H1 (cell line): ENCODE results near the gene ITGAV. TPM values are rescaled to one million over a fixed set of nuclear protein-coding genes. Genes with fewer than 3 reads are reported as not detected.

Source experiments
- CTCF ChIA-PET: fragments of 300-600 bp; sonication (Branson Sonifier 250); formaldehyde crosslinking; loops from one replicate; lab custom pipeline; 2021; ENCODE audit not compliant: partially characterized antibody; lab: Charles Lee
- POLR2A ChIA-PET: fragments of 300-600 bp; sonication (Branson Sonifier 250); formaldehyde crosslinking; loops from one replicate; lab custom pipeline; 2021; ENCODE audit warnings: inconsistent platforms; ENCODE audit not compliant: partially characterized antibody; lab: Charles Lee
- DNase-seq, 2 experiments: peaks; one replicate each; pipeline versions ENCODE4 v3.0.0 to v3.0.0-alpha.2; 2010 to 2022; ENCODE audit warnings: low spot score in 2 of 2, low read depth in 1 of 2, mixed read lengths in 1 of 2
- FAIRE-seq: peaks from 2 replicates; lab custom pipeline; 2011; peaks lifted over from hg19 to GRCh38; lab: Jason Lieb, UNC
- H2AFZ ChIP-seq: 2 replicates; pipeline ENCODE4 v1.8.1; 2012; ENCODE audit warnings: low read length, inconsistent platforms
- H2AK5ac ChIP-seq: 2 replicates; pipeline ENCODE4 v1.6.1; 2013; ENCODE audit warnings: low read depth, low read length
- H2BK120ac ChIP-seq: replicated peaks from 2 replicates; pipeline ENCODE3; 2013; ENCODE audit warnings: low read depth, low read length, inconsistent platforms
- H2BK12ac ChIP-seq: 2 replicates; pipeline ENCODE4 v1.6.1; 2013; ENCODE audit warnings: low read depth, low read length
- H2BK15ac ChIP-seq: 2 replicates; pipeline ENCODE4 v1.6.1; 2013; ENCODE audit warnings: low read length
- H2BK20ac ChIP-seq: 2 replicates; pipeline ENCODE4 v1.6.1; 2013; ENCODE audit warnings: low read length
- H2BK5ac ChIP-seq: 2 replicates; pipeline ENCODE4 v1.6.1; 2013; ENCODE audit warnings: low read depth, low read length
- H3K14ac ChIP-seq: 2 replicates; pipeline ENCODE4 v1.6.1; 2013; ENCODE audit warnings: inconsistent platforms; ENCODE audit not compliant: insufficient read length
- H3K18ac ChIP-seq: 2 replicates; pipeline ENCODE4 v1.6.1; 2013; ENCODE audit warnings: low read length; ENCODE audit errors: extremely low read depth
- H3K23ac ChIP-seq: 2 replicates; pipeline ENCODE4 v1.6.1; 2013; ENCODE audit warnings: inconsistent platforms; ENCODE audit not compliant: insufficient read length
- H3K23me2 ChIP-seq: 2 replicates; pipeline ENCODE4 v1.6.1; 2013; ENCODE audit warnings: low read depth, low read length
- H3K27ac ChIP-seq: 2 replicates; pipeline ENCODE4 v1.6.1; 2011; ENCODE audit warnings: low read depth, low read length, inconsistent platforms
- H3K27me3 ChIP-seq, 4 experiments: replicated peaks in 1 of 4; 1 replicate in 1 of 4; 2 replicates in 3 of 4; pipeline versions ENCODE4 v1.6.1 to v1.8.1; 2011 to 2013; ENCODE audit warnings: low read length in 3 of 4, mild to moderate bottlenecking in 3 of 4, inconsistent platforms in 2 of 4, mixed read lengths in 2 of 4, moderate library complexity in 1 of 4; ENCODE audit not compliant: control insufficient read depth in 3 of 4, insufficient read depth in 3 of 4; ENCODE audit errors: extremely low read depth in 1 of 4
- H3K36me3 ChIP-seq, 4 experiments: 2 replicates each; pipeline versions ENCODE4 v1.6.1 to v1.8.1; 2011 to 2013; ENCODE audit warnings: mild to moderate bottlenecking in 4 of 4, low read length in 3 of 4, moderate library complexity in 2 of 4, control low read depth in 1 of 4, inconsistent platforms in 1 of 4; ENCODE audit not compliant: insufficient read depth in 4 of 4, control insufficient read depth in 2 of 4
- H3K4ac ChIP-seq: replicated peaks from 2 replicates; pipeline ENCODE3; 2013; ENCODE audit warnings: low read length, low read depth, mixed read lengths, inconsistent platforms; ENCODE audit not compliant: insufficient read length
- H3K4me1 ChIP-seq, 4 experiments: replicated peaks in 1 of 4; 1 replicate in 1 of 4; 2 replicates in 3 of 4; pipeline versions ENCODE4 v1.6.1 to v1.8.1; 2011 to 2013; ENCODE audit warnings: low read length in 3 of 4, inconsistent platforms in 2 of 4, mixed read lengths in 1 of 4; ENCODE audit not compliant: insufficient read depth in 4 of 4, control insufficient read depth in 3 of 4
- H3K4me2 ChIP-seq, 2 experiments: 2 replicates each; pipeline versions ENCODE4 v1.6.1 to v1.8.1; 2011 to 2013; ENCODE audit warnings: low read depth in 2 of 2, low read length in 2 of 2, control low read depth in 1 of 2, inconsistent platforms in 1 of 2, mild to moderate bottlenecking in 1 of 2; ENCODE audit not compliant: insufficient read depth in 1 of 2
- H3K4me3 ChIP-seq, 4 experiments: fragments of 200-600, 300-600 bp in 1 of 4; sonication (generic), shearing (Covaris generic), sonication (Bioruptor Twin) in 1 of 4; 2 replicates each; pipeline versions ENCODE4 v1.5.1 to v1.8.1; 2011 to 2016; ENCODE audit warnings: low read length in 4 of 4, low read depth in 3 of 4, control low read depth in 2 of 4, inconsistent platforms in 2 of 4, mild to moderate bottlenecking in 2 of 4, mixed read lengths in 1 of 4, moderate library complexity in 1 of 4; ENCODE audit not compliant: insufficient read depth in 2 of 4; ENCODE audit errors: extremely low read depth in 1 of 4
- H3K56ac ChIP-seq: replicated peaks from 2 replicates; pipeline ENCODE3; 2013; ENCODE audit warnings: low read depth, mild to moderate bottlenecking, mixed read lengths, low read length, inconsistent platforms; ENCODE audit not compliant: insufficient read length
- H3K79me1 ChIP-seq: 2 replicates; pipeline ENCODE4 v1.6.1; 2013; ENCODE audit warnings: low read depth, low read length, control low read depth
- H3K79me2 ChIP-seq, 2 experiments: 2 replicates each; pipeline versions ENCODE4 v1.6.1 to v1.8.1; 2012 to 2013; ENCODE audit warnings: low read length in 2 of 2, mild to moderate bottlenecking in 2 of 2, inconsistent platforms in 1 of 2; ENCODE audit not compliant: insufficient read depth in 2 of 2, control insufficient read depth in 1 of 2
- H3K9ac ChIP-seq, 4 experiments: replicated peaks in 1 of 4; 1 replicate in 1 of 4; 2 replicates in 3 of 4; pipeline versions ENCODE4 v1.6.1 to v1.8.1; 2011 to 2013; ENCODE audit warnings: low read depth in 3 of 4, low read length in 3 of 4, control low read depth in 2 of 4, mild to moderate bottlenecking in 2 of 4, moderate library complexity in 2 of 4, inconsistent platforms in 1 of 4; ENCODE audit errors: extremely low read depth in 1 of 4
- H3K9me3 ChIP-seq, 2 experiments: 2 replicates each; pipeline versions ENCODE4 v1.6.1 to v1.8.1; 2012 to 2013; ENCODE audit warnings: mild to moderate bottlenecking in 2 of 2, moderate library complexity in 2 of 2, control low read depth in 1 of 2, inconsistent platforms in 1 of 2, low read depth in 1 of 2, low read length in 1 of 2, mixed read lengths in 1 of 2; ENCODE audit not compliant: insufficient read depth in 2 of 2
- H4K20me1 ChIP-seq, 2 experiments: replicated peaks in 1 of 2; 2 replicates each; pipeline versions ENCODE3 to v1.8.1; 2011 to 2013; ENCODE audit warnings: inconsistent platforms in 2 of 2, low read length in 2 of 2, mild to moderate bottlenecking in 1 of 2; ENCODE audit not compliant: insufficient read depth in 2 of 2, control insufficient read depth in 1 of 2
- H4K5ac ChIP-seq: 2 replicates; pipeline ENCODE4 v1.6.1; 2013; ENCODE audit warnings: low read length, low read depth, mixed read lengths, inconsistent platforms; ENCODE audit not compliant: insufficient read length
- H4K8ac ChIP-seq: 2 replicates; pipeline ENCODE4 v1.8.0; 2013; ENCODE audit warnings: mild to moderate bottlenecking, moderate library complexity, low read length, inconsistent platforms; ENCODE audit not compliant: insufficient read depth; ENCODE audit errors: extremely low read depth
- H4K91ac ChIP-seq: replicated peaks from 2 replicates; pipeline ENCODE3; 2013; ENCODE audit warnings: low read length, mixed read lengths, inconsistent platforms; ENCODE audit not compliant: insufficient read length
- ATF2 ChIP-seq: IDR thresholded peaks from 2 replicates; pipeline ENCODE4 v1.6.1; 2012; ENCODE audit warnings: low read length, inconsistent platforms
- BRCA1 ChIP-seq: IDR thresholded peaks from 2 replicates; pipeline ENCODE4 v1.6.1; 2012; ENCODE audit warnings: low read depth, low read length, improper control_type of control experiment
- WGBS, 2 experiments: shearing (Covaris generic) in 1 of 2; methylation state at CpG; one replicate each; pipeline versions ENCODE4 v1.1.6 to v1.1.7; 2013 to 2015; ENCODE audit warnings: low lambda C conversion rate in 2 of 2, mixed read lengths in 2 of 2, inconsistent platforms in 1 of 2, low coverage in 1 of 2, missing lambda C conversion rate in 1 of 2; ENCODE audit not compliant: insufficient replicate concordance in 2 of 2, insufficient coverage in 1 of 2, insufficient read length in 1 of 2; ENCODE audit errors: extremely low coverage in 1 of 2, missing lambda C conversion rate in 1 of 2; 5-methylcytosine and 5-hydroxymethylcytosine counted together
- polyA plus RNA-seq, 7 experiments: library from polyadenylated mRNA; depleted of rRNA in 3 of 7; stranded (reverse) in 5 of 7; unstranded in 2 of 7; fragments of >200 nt in 5 of 7; fragments of 200-250 nt in 2 of 7; gene quantifications; 1 replicate in 5 of 7; 2 replicates in 1 of 7; 4 replicates in 1 of 7; pipeline versions ENCODE4 v1.2.1 to v1.2.3, GENCODE V29; 2011 to 2013; ENCODE audit warnings: missing spikeins in 2 of 7, mixed read lengths in 2 of 7
- total RNA-seq: library from RNA; stranded (reverse); fragmentation: NEBNext Ultra II Directional; extraction: Animal tissue kit (Norgen Biotek cat#: 25700); gene quantifications from 2 replicates; pipeline ENCODE4 v1.2.1, GENCODE V29; 2021

ITGAV gene
- total and polyA plus RNA-seq, 2 of the 8 experiments (the other 6 are each of a cell fraction or from before 2014, with no cell fraction given) = 11.7 to 42.4 TPM

DNA sequence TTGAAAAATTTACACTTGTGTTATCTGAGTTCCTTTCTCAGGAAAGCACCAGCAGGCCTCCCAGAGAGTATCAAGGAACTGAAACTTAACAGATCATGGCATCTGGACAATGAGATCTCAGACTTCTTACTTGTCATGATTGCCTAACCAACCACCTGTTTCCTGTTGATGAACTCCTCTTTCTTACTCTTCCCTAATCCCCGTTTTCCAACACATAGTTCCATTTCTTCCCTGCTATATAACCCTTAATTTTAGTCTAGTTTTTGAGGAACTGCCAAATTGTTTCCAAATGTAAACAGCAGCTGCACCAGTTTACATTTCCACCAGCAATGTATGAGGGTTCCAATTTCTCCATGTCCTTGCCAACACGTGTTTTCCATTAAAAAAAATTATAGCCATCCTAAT lies 98.0 kb downstream of the ITGAV start:
- Histone ChIP-seq H4K20me1 (no peaks in the 10 kb centered on the region), H2BK12ac (no peak overlapping the region), H3K79me1 (no peaks in the 10 kb centered on the region), H3K9me3 (0 out of 4 replicates have a peak, but pooled peaks cover 0 to 2% of the 10 kb centered on the region in 2 experiments), H4K8ac (no peak overlapping the region), H4K91ac (no peak overlapping the region), H2BK20ac (no peak overlapping the region), H3K4ac (no peak overlapping the region), H3K27ac (no peak overlapping the region), H2BK120ac (no peak overlapping the region), H3K4me3 (no peak overlapping the region), H3K79me2 (no peaks in the 10 kb centered on the region), H3K4me1 (no peaks in the 10 kb centered on the region), H3K18ac (no peak overlapping the region), H3K14ac (no peak overlapping the region), H3K27me3 (no peaks in the 10 kb centered on the region), H4K5ac (no peak overlapping the region), H2BK5ac (no peak overlapping the region), H2BK15ac (no peak overlapping the region), H3K36me3 (no peaks in the 10 kb centered on the region), H2AK5ac (no peak overlapping the region), H3K4me2 (no peak overlapping the region), H3K56ac (no peak overlapping the region), H3K23ac (no peak overlapping the region), H2AFZ (no peak overlapping the region), H3K23me2 (no peaks in the 10 kb centered on the region; the same call in 1 of the 2 replicates), H3K9ac (no peak overlapping the region)
- TF ChIP-seq BRCA1 = no peak
- no peak for TF ChIP-seq ATF2
- DNase-seq (no peak), FAIRE-seq (no peak)
- CTCF ChIA-PET = no interaction called here
- WGBS, 2 experiments = 87 to 100% methylated on average over 1 to 2 of the region's 2 CpGs
- POLR2A ChIA-PET = no interaction called here
